ENCODE data around the gene ZDHHC1. TPM values are rescaled to one million over a fixed set of nuclear protein-coding genes. Genes with fewer than 3 reads are reported as not detected.

ZDHHC1 gene
- polyA plus RNA-seq, 1 of the 3 experiments (the other 2 are of a cell fraction) = 15.8 TPM

DNA sequence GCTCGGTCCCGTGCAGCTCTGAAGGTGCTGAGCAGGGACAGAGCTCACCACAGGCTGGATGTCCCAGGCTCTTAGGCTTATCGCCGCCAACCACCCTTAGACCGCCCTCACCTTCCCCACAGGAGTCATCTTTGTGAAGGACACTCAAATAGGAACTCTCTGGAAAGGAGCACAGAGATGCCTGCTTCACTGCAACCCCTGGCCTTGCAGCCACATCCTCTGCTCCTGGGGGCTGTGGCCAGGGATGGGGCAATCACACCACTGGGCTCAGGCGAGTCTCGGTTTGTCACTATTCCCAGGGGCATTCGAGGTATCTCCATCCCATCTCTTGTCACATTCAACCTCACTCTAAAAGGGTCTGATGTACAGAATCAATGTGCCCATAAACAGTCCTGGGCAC lies 10.9 kb downstream of the ZDHHC1 start (continued):
- TF ChIP-seq GABPA (IDR thresholded peaks at IDR 0.05; ENCODE audit: low read depth) (no peak), RXRA (IDR thresholded peaks at IDR 0.05; ENCODE audit: borderline replicate concordance, low read depth) (no peak), ELF1 (IDR thresholded peaks at IDR 0.05) (no peak)
- TF ChIP-seq, protein P1, sequence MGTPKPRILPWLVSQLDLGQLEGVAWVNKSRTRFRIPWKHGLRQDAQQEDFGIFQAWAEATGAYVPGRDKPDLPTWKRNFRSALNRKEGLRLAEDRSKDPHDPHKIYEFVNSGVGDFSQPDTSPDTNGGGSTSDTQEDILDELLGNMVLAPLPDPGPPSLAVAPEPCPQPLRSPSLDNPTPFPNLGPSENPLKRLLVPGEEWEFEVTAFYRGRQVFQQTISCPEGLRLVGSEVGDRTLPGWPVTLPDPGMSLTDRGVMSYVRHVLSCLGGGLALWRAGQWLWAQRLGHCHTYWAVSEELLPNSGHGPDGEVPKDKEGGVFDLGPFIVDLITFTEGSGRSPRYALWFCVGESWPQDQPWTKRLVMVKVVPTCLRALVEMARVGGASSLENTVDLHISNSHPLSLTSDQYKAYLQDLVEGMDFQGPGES (IDR thresholded peaks at IDR 0.05; ENCODE audit: low read depth, low read length) = no peak

DNA sequence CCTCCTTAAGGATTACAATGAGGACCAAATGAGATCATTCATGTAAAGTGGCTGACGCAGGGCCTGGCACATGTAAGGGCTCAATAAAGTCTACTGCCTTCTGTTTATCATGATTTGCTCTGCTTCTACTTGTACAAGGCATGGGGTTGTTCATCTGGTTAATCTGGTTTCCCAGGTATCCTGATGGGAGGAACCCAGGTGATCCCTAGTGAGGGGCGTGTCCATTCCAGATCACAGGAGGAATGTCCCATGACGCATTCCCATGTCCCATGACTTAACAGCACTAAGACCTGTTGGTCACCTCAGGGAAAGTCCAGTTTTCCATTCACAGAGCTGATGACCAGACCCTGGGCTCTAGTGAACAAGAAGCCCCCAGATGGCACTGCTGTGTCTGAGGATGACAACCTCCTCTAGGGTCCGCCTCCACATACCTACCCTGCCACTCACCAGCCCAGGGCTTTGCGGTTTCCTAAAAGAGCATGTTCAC lies 11.5 kb downstream of the ZDHHC1 start:
- 95% methylated on average over 2 of the region's 5 CpGs for WGBS (ENCODE audit: low lambda C conversion rate)
- no peak overlapping the region for H2AFZ ChIP-seq (ENCODE audit: low read depth)
- H3K27ac ChIP-seq (ENCODE audit: low read depth in 2 of 2, low read length in 1 of 2) = peak overlapping the region in 1 of 2 experiments; percentile 98; a peak in 1 of 4 replicates
- H3K9me3 ChIP-seq = no peaks in the 10 kb centered on the region
- H3F3A ChIP-seq (replicated peaks; ENCODE audit: insufficient read depth) = peaks cover 21% of the 10 kb centered on the region
- peaks cover 0 to 6% of the 10 kb centered on the region in 2 experiments for H3K36me3 ChIP-seq (replicated peaks in 1 of 2; ENCODE audit: control insufficient read depth in 1 of 2, insufficient read depth in 2 of 2, low read length in 1 of 2)
- ChIA-PET POLR2A (interaction anchor here (1.5 kb wide), 1 partner anchor 9 kb away, joined by 6 read pairs; no protein-coding TSS in a partner anchor), CTCF (interaction anchor here (3.1 kb wide), 1 partner anchor 12 kb away, joined by 14 read pairs; the partner anchor contains the start of gene ZDHHC1)
- H3K9ac ChIP-seq = no peak overlapping the region
- H4K20me1 ChIP-seq (ENCODE audit: insufficient read depth) = no peaks in the 10 kb centered on the region
- no peaks in the 10 kb centered on the region for H3K9me2 ChIP-seq
- H3K4me2 ChIP-seq = no peak overlapping the region
- no peak for TF ChIP-seq MEF2A (IDR thresholded peaks at IDR 0.05; ENCODE audit: borderline replicate concordance, low read depth)
- TF ChIP-seq EP300 (IDR thresholded peaks at IDR 0.05; ENCODE audit: borderline replicate concordance in 1 of 2, low read depth in 1 of 2, low read length in 1 of 2) = no peak
- H3K79me2 ChIP-seq (ENCODE audit: insufficient read depth) = peaks cover 10% of the 10 kb centered on the region
- no peak overlapping the region for H3K4me3 ChIP-seq (ENCODE audit: low read depth in 2 of 2, low read length in 1 of 2)
- H3K27me3 ChIP-seq (ENCODE audit: insufficient read depth) = no peaks in the 10 kb centered on the region
- H3K4me1 ChIP-seq (ENCODE audit: control insufficient read depth in 1 of 2, insufficient read depth in 2 of 2, low read depth in 1 of 2, low read length in 1 of 2) = peaks cover 30 to 36% of the 10 kb centered on the region in 2 experiments; a peak in 3 of 4 replicates
- no peak for DNase-seq

DNA sequence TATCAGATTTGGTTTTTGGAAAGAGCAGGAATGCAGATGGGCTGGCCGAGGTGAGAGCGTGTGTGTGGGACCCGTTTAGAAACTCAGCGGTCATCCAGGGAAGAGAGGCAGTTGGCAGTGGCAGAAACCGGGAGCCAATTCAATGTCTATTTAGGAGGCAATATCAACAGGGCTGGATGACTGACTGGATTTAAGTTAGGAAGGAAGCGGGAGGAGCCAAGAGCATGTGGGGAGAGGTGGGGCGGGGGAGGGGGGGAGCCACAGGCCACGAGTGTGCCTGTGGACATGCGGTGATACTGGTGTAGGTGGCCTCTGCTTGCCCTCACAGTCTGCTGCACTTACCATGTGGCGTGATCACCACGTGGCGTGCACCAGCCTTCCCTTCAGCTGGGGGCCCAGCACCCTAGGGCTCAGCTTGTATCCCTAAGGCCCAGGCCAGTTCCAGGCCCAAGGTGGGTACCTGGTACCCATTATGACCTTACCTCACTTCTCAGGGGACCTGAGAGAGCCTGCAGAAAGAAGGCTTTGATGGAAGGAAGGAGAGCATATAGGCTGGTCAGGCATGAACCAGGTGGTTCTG lies 12.2 kb downstream of the ZDHHC1 start:
- Histone ChIP-seq H3K36me3 (replicated peaks in 1 of 2; ENCODE audit: control insufficient read depth in 1 of 2, insufficient read depth in 2 of 2, low read length in 1 of 2) (peaks cover 0 to 6% of the 10 kb centered on the region in 2 experiments), H3K27me3 (ENCODE audit: insufficient read depth) (no peaks in the 10 kb centered on the region), H3K4me1 (ENCODE audit: control insufficient read depth in 1 of 2, insufficient read depth in 2 of 2, low read depth in 1 of 2, low read length in 1 of 2) (peaks cover 30 to 43% of the 10 kb centered on the region in 2 experiments; a peak in 3 of 4 replicates), H3F3A (replicated peaks; ENCODE audit: insufficient read depth) (peaks cover 21% of the 10 kb centered on the region), H4K20me1 (ENCODE audit: insufficient read depth) (no peaks in the 10 kb centered on the region), H3K4me3 (ENCODE audit: low read depth in 2 of 2, low read length in 1 of 2) (no peak overlapping the region), H3K79me2 (ENCODE audit: insufficient read depth) (peaks cover 5% of the 10 kb centered on the region; the same call in 1 of the 2 replicates), H3K27ac (ENCODE audit: low read depth in 2 of 2, low read length in 1 of 2) (no peak overlapping the region), H2AFZ (ENCODE audit: low read depth) (no peak overlapping the region), H3K9me3 (no peaks in the 10 kb centered on the region), H3K9me2 (no peaks in the 10 kb centered on the region), H3K4me2 (no peak overlapping the region), H3K9ac (no peak overlapping the region)
- POLR2A ChIA-PET = no interaction called here
- CTCF ChIA-PET = interaction anchor here (1.2 to 3.1 kb wide), 2 partner anchors 12 to 18 kb away, joined by 3 to 14 read pairs; partner anchors contain the start of gene ZDHHC1
- 96% methylated on average over 12 of the region's 12 CpGs for WGBS (ENCODE audit: low lambda C conversion rate)
- DNase-seq = no peak
- no peak for TF ChIP-seq MEF2A (IDR thresholded peaks at IDR 0.05; ENCODE audit: borderline replicate concordance, low read depth)
- TF ChIP-seq, protein P2, sequence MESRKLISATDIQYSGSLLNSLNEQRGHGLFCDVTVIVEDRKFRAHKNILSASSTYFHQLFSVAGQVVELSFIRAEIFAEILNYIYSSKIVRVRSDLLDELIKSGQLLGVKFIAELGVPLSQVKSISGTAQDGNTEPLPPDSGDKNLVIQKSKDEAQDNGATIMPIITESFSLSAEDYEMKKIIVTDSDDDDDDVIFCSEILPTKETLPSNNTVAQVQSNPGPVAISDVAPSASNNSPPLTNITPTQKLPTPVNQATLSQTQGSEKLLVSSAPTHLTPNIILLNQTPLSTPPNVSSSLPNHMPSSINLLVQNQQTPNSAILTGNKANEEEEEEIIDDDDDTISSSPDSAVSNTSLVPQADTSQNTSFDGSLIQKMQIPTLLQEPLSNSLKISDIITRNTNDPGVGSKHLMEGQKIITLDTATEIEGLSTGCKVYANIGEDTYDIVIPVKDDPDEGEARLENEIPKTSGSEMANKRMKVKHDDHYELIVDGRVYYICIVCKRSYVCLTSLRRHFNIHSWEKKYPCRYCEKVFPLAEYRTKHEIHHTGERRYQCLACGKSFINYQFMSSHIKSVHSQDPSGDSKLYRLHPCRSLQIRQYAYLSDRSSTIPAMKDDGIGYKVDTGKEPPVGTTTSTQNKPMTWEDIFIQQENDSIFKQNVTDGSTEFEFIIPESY (IDR thresholded peaks at IDR 0.05; ENCODE audit: borderline replicate concordance, low read depth) = no peak
